Measurements from ENCODE around the gene SYTL1.
"Not testable (repeated sequence)": the region's sequence is repeated elsewhere in the genome, so short reads cannot be mapped to it uniquely, and the experiment has no call there.

Gene SYTL1

GRCh38 chr1:27365372-27366112, 23.7 kb downstream of the SYTL1 start:
- DNase-seq, result peak; percentile 84

GRCh38 chr1:27366113-27366410, 24.2 kb downstream of the SYTL1 start:
- DNase-seq, result peak; percentile 72

GRCh38 chr1:27366411-27367159, 24.8 kb downstream of the SYTL1 start, which contains the start of gene MAP3K6:
Gene MAP3K6 (minus strand): TSS chr1:27366961. CDS start chr1:27366597, 364 bp downstream.
- DNase-seq, result no peak

- DNase-seq, result no peak
These were observed 25.4 kb downstream of the SYTL1 start for GRCh38 chr1:27367160-27367650.

GRCh38 chr1:27368869-27369582, 27.2 kb downstream of the SYTL1 start:
- no peak for DNase-seq

GRCh38 chr1:27372022-27372807, 30.4 kb downstream of the SYTL1 start:
- DNase-seq, result no peak

- DNase-seq, result no peak
These were observed 31.2 kb downstream of the SYTL1 start for GRCh38 chr1:27372808-27373690.

- no peak for DNase-seq
These were observed 32.7 kb downstream of the SYTL1 start, which contains the start of gene FCN3 for GRCh38 chr1:27374362-27375086. Gene FCN3 (minus strand): TSS chr1:27374824. CDS start chr1:27374818, 6 bp downstream.

- DNase-seq, result no peak
These were observed 36.1 kb downstream of the SYTL1 start for GRCh38 chr1:27377760-27378495.

- DNase-seq, result no peak
These were observed 37.8 kb downstream of the SYTL1 start for GRCh38 chr1:27379564-27380122.

- DNase-seq, result no peak
These were observed 38.4 kb downstream of the SYTL1 start for GRCh38 chr1:27380224-27380623.

GRCh38 chr1:27380766-27381733, 39.2 kb downstream of the SYTL1 start:
- DNase-seq, result no peak

- DNase-seq, result no peak
These were observed 40.3 kb downstream of the SYTL1 start for GRCh38 chr1:27381969-27382762.

GRCh38 chr1:27383039-27383605, 41.3 kb downstream of the SYTL1 start, which contains the start of gene CD164L2:
Gene CD164L2 (minus strand): TSS chr1:27383333. CDS start chr1:27383239, 94 bp downstream.
- peak; percentile 48 for DNase-seq

GRCh38 chr1:27383661-27384060, 41.8 kb downstream of the SYTL1 start:
- DNase-seq, result no peak

- not testable (repeated sequence) for DNase-seq
These were observed 43.0 kb downstream of the SYTL1 start for GRCh38 chr1:27384797-27385196.

Data from CD4-positive, alpha-beta T cell treated with Interleukin-12 subunit alpha and Interleukin-12 subunit beta, for 1 hour (primary cell).